ENCODE results near the gene GMPR. TPM values are rescaled to one million over a fixed set of nuclear protein-coding genes. Genes with fewer than 3 reads are reported as not detected.

GMPR gene
- total and polyA plus RNA-seq, 2 donors (not counting 3 experiments of a cell fraction or from before 2014, with no cell fraction given), result 36.3 to 64.0 TPM

- peak; percentile 56 for TF ChIP-seq GATA2 (IDR thresholded peaks at IDR 0.05; ENCODE audit: insufficient read depth, insufficient read length, low read depth, low read length)
- TF ChIP-seq MYC (IDR thresholded peaks at IDR 0.05; ENCODE audit: low read depth, low read length), result no peak
- TF ChIP-seq EZH2 (IDR thresholded peaks at IDR 0.05; ENCODE audit: borderline replicate concordance, low read depth, low read length, severe bottlenecking), result no peak
- H3K36me3 ChIP-seq (ENCODE audit: control insufficient read depth in 2 of 2, extremely low read depth in 1 of 2, insufficient read depth in 2 of 2, low read length in 2 of 2), result no peaks in the 10 kb centered on the region
- peak overlapping the region in 2 of 3 experiments; percentile 13 to 31 for H3K4me3 ChIP-seq (replicated peaks in 1 of 3; ENCODE audit: insufficient read depth in 1 of 3, low read depth in 1 of 3, low read length in 3 of 3)
- FAIRE-seq (peak; percentile 91), DNase-seq (ENCODE audit: low read depth, low spot score) (peak; percentile 88)
- H4K20me1 ChIP-seq (replicated peaks; ENCODE audit: control insufficient read depth, extremely low read depth, insufficient read depth, low read length), result no peaks in the 10 kb centered on the region
- intact Hi-C loops (cut with micrococcal nuclease) (loop anchor here (1.0 to 5.0 kb wide), 2 partner anchors 21 to 989 kb away; partner anchors contain the start of gene JARID2), dilution Hi-C loops (cut with MboI; ENCODE audit: extremely low pct_ligation_motif_present, low sequenced_read_pairs) (no loop called here)
- H3K9me3 ChIP-seq (replicated peaks; ENCODE audit: control insufficient read depth, insufficient read depth, low read length), result no peaks in the 10 kb centered on the region
- peak overlapping the region; percentile 34 for H3K27ac ChIP-seq (ENCODE audit: insufficient read depth, low read depth, low read length)
- CTCF ChIA-PET, result interaction anchor here (0.7 to 5.4 kb wide), 7 partner anchors 14 to 102 kb away, joined by 3 to 29 read pairs (median 4); no protein-coding TSS in a partner anchor
- H3K4me2 ChIP-seq (ENCODE audit: insufficient read depth, low read length), result peak overlapping the region; percentile 62
- H3K27me3 ChIP-seq (ENCODE audit: control insufficient read depth in 2 of 2, insufficient read depth in 2 of 2, low read length in 2 of 2), result no peaks in the 10 kb centered on the region
- H3K9me1 ChIP-seq (replicated peaks; ENCODE audit: control insufficient read depth, extremely low read depth, insufficient read depth, low read length), result no peaks in the 10 kb centered on the region
- BruUV-seq (replicated peaks), result no TSS peak
- POLR2A ChIA-PET, result interaction anchor here (0.6 kb wide), 1 partner anchor 572 kb away, joined by 3 read pairs; no protein-coding TSS in a partner anchor
- peak overlapping the region; percentile 23 for H2AFZ ChIP-seq (ENCODE audit: low read depth, low read length)
- no peak overlapping the region for H3K9ac ChIP-seq (replicated peaks; ENCODE audit: extremely low read depth, insufficient read depth, low read length)
- H3K79me2 ChIP-seq (ENCODE audit: control insufficient read depth, insufficient read depth, low read length), result no peaks in the 10 kb centered on the region
- peaks cover 28% of the 10 kb centered on the region for H3K4me1 ChIP-seq (ENCODE audit: control insufficient read depth, extremely low read depth, insufficient read depth, low read length)
Measured at GRCh38 chr6:16236631-16237199, 1.7 kb upstream of the GMPR start.

- DNase-seq (ENCODE audit: low read depth, low spot score), result no peak
- peak; percentile 55 for FAIRE-seq
- no peak overlapping the region for H3K9ac ChIP-seq (replicated peaks; ENCODE audit: extremely low read depth, insufficient read depth, low read length)
- H3K79me2 ChIP-seq (ENCODE audit: control insufficient read depth, insufficient read depth, low read length), result no peaks in the 10 kb centered on the region
- H3K9me3 ChIP-seq (replicated peaks; ENCODE audit: control insufficient read depth, insufficient read depth, low read length), result no peaks in the 10 kb centered on the region
- no peaks in the 10 kb centered on the region for H4K20me1 ChIP-seq (replicated peaks; ENCODE audit: control insufficient read depth, extremely low read depth, insufficient read depth, low read length)
- H3K27me3 ChIP-seq (ENCODE audit: control insufficient read depth in 2 of 2, insufficient read depth in 2 of 2, low read length in 2 of 2), result no peaks in the 10 kb centered on the region
- intact Hi-C loops (cut with micrococcal nuclease) (loop anchor here (5.0 kb wide), 1 partner anchor 990 kb away; the partner anchor contains the start of gene JARID2), dilution Hi-C loops (cut with MboI; ENCODE audit: extremely low pct_ligation_motif_present, low sequenced_read_pairs) (no loop called here)
- H3K27ac ChIP-seq (ENCODE audit: insufficient read depth, low read depth, low read length), result no peak overlapping the region
- no peaks in the 10 kb centered on the region for H3K9me1 ChIP-seq (replicated peaks; ENCODE audit: control insufficient read depth, extremely low read depth, insufficient read depth, low read length)
- TF ChIP-seq JUN (IDR thresholded peaks at IDR 0.05; ENCODE audit: borderline replicate concordance, insufficient read depth, insufficient read length, low read depth) (no peak), POLR2AphosphoS5 (IDR thresholded peaks at IDR 0.05; ENCODE audit: insufficient read depth, low read depth, low read length) (no peak), EZH2 (IDR thresholded peaks at IDR 0.05; ENCODE audit: borderline replicate concordance, low read depth, low read length, severe bottlenecking) (no peak), FOS (IDR thresholded peaks at IDR 0.05; ENCODE audit: borderline replicate concordance, insufficient read depth, low read length) (no peak), CTCF (IDR thresholded peaks at IDR 0.05; ENCODE audit: extremely low read depth in 1 of 2, insufficient read depth in 1 of 2, low read depth in 1 of 2, low read length in 2 of 2) (no peak), GATA2 (IDR thresholded peaks at IDR 0.05; ENCODE audit: insufficient read depth, insufficient read length, low read depth, low read length) (no peak)
- no peak overlapping the region for H2AFZ ChIP-seq (ENCODE audit: low read depth, low read length)
- H3K4me1 ChIP-seq (ENCODE audit: control insufficient read depth, extremely low read depth, insufficient read depth, low read length), result peaks cover 28% of the 10 kb centered on the region
- H3K4me2 ChIP-seq (ENCODE audit: insufficient read depth, low read length), result peak overlapping the region; percentile 62
- no peaks in the 10 kb centered on the region for H3K36me3 ChIP-seq (ENCODE audit: control insufficient read depth in 2 of 2, extremely low read depth in 1 of 2, insufficient read depth in 2 of 2, low read length in 2 of 2)
- H3K4me3 ChIP-seq (replicated peaks in 1 of 3; ENCODE audit: insufficient read depth in 1 of 3, low read depth in 1 of 3, low read length in 3 of 3), result no peak overlapping the region
- ChIA-PET CTCF (interaction anchor here (1.5 to 5.4 kb wide), 6 partner anchors 16 to 49 kb away, joined by 4 to 29 read pairs (median 6); no protein-coding TSS in a partner anchor), POLR2A (interaction anchor here (0.6 kb wide), 1 partner anchor 572 kb away, joined by 3 read pairs; no protein-coding TSS in a partner anchor)
- BruUV-seq (replicated peaks), result no TSS peak
Measured at GRCh38 chr6:16237242-16237641, 1.1 kb upstream of the GMPR start.

All from endothelial cell of umbilical vein (primary cell).